HEK293 (cell line): ENCODE results near the gene P2RY13.

Experiments
- CTCF ChIP-seq: fragments of 450-650 bp; formaldehyde crosslinking; IDR thresholded peaks from 2 replicates; pipeline ENCODE4 v1.5.1; 2016; ENCODE audit warnings: missing biosample characterization, missing genetic modification characterization
- MZF1 ChIP-seq: fragments of 450-650 bp; formaldehyde crosslinking; IDR thresholded peaks from 2 replicates; pipeline ENCODE4 v1.5.1; 2017; ENCODE audit warnings: missing biosample characterization, missing genetic modification characterization, borderline replicate concordance
- REST ChIP-seq: fragments of 450-650 bp; formaldehyde crosslinking; IDR thresholded peaks from 2 replicates; pipeline ENCODE4 v1.5.1; 2016; ENCODE audit warnings: missing biosample characterization, missing genetic modification characterization
- SCRT1 ChIP-seq: fragments of 450-650 bp; formaldehyde crosslinking; IDR thresholded peaks from 2 replicates; pipeline ENCODE4 v1.5.1; 2016; ENCODE audit warnings: missing biosample characterization, missing genetic modification characterization, borderline replicate concordance
- TSHZ1 ChIP-seq: fragments of 450-650 bp; formaldehyde crosslinking; IDR thresholded peaks from 2 replicates; pipeline ENCODE4 v1.5.1; 2016; ENCODE audit warnings: missing biosample characterization, missing genetic modification characterization, borderline replicate concordance
- YY1 ChIP-seq: fragments of 450-650 bp; formaldehyde crosslinking; IDR thresholded peaks from 2 replicates; pipeline ENCODE4 v1.5.1; 2018; ENCODE audit warnings: missing biosample characterization, missing genetic modification characterization
- ZNF133 ChIP-seq: fragments of 450-650 bp; formaldehyde crosslinking; IDR thresholded peaks from 2 replicates; pipeline ENCODE4 v1.5.1; 2016; ENCODE audit warnings: missing biosample characterization, missing genetic modification characterization
- ZNF311 ChIP-seq: fragments of 450-650 bp; formaldehyde crosslinking; IDR thresholded peaks from 2 replicates; pipeline ENCODE4 v1.5.1; 2017; ENCODE audit warnings: missing biosample characterization, missing genetic modification characterization, borderline replicate concordance
- ZNF623 ChIP-seq: fragments of 450-650 bp; formaldehyde crosslinking; IDR thresholded peaks from 2 replicates; pipeline ENCODE4 v1.5.1; 2016; ENCODE audit warnings: missing biosample characterization, missing genetic modification characterization
- ZNF670 ChIP-seq: fragments of 450-650 bp; formaldehyde crosslinking; IDR thresholded peaks from 2 replicates; pipeline ENCODE4 v1.5.1; 2016; ENCODE audit warnings: missing biosample characterization, missing genetic modification characterization, low read depth
- ZNF830 ChIP-seq: fragments of 450-650 bp; IDR thresholded peaks from 2 replicates; pipeline ENCODE4 v1.5.0; 2018; ENCODE audit warnings: missing biosample characterization, missing genetic modification characterization, low read depth, mild to moderate bottlenecking, moderate library complexity

- TF ChIP-seq ZNF670 (tag by site-specific recombination) (no peak), CTCF (no peak), YY1 (tag by site-specific recombination) (no peak), ZNF133 (tag by site-specific recombination) (no peak), ZNF830 (tag by site-specific recombination) (no peak), REST (tag by site-specific recombination) (no peak), ZNF311 (tag by site-specific recombination) (no peak), SCRT1 (tag by site-specific recombination) (no peak), MZF1 (no peak), TSHZ1 (no peak), ZNF623 (no peak)
Measured at GRCh38 chr3:151305060-151305774, 24.1 kb downstream of the P2RY13 start.
